ENCODE results near the gene LSAMP. TPM values are rescaled to one million over a fixed set of nuclear protein-coding genes. Genes with fewer than 3 reads are reported as not detected.

Gene LSAMP
- total RNA-seq, 2 experiments from 2014 or later = not detected

DNA sequence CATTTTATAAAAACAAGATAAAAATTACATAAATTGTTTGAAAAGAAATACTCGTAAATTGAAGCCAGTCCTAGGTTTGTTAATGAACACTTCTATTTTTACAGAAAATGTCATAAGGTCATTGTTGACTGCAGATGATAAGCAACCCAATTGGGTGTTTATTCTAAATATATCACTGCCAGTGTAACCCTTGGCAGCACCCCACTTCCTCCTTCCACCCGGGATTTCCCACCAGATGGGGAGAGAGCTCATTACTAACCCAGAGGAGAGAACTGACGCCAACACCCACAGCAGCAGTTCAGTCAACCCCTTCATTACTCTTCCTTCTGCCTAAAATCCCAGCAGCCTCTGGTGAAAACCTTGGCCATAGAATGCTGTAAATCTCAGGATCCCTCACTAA lies 514.4 kb downstream of the LSAMP start:
- no peak overlapping the region for H3K4me3 Mint-ChIP-seq
- H3K4me1 Mint-ChIP-seq (ENCODE audit: low read depth) = no peaks in the 10 kb centered on the region
- intact Hi-C loops (cut with micrococcal nuclease) = no loop called here
- H3K36me3 Mint-ChIP-seq (ENCODE audit: low read depth) = no peaks in the 10 kb centered on the region
- no peak overlapping the region for H3K27ac Mint-ChIP-seq
- H3K27me3 Mint-ChIP-seq (ENCODE audit: low read depth) = peaks cover 12% of the 10 kb centered on the region
- DNase-seq = no peak
- H3K9me3 Mint-ChIP-seq = no peaks in the 10 kb centered on the region
- CTCF ChIA-PET = no interaction called here

GRCh38 chr3:115930168-115930567 lies 515.1 kb downstream of the LSAMP start:
- intact Hi-C loops (cut with micrococcal nuclease) = no loop called here
- CTCF ChIA-PET = no interaction called here

GRCh38 chr3:115928376-115928775 lies 516.9 kb downstream of the LSAMP start:
- Mint-ChIP-seq H3K27me3 (ENCODE audit: low read depth) (peaks cover 13% of the 10 kb centered on the region), H3K36me3 (ENCODE audit: low read depth) (no peaks in the 10 kb centered on the region), H3K4me3 (no peak overlapping the region), H3K9me3 (no peaks in the 10 kb centered on the region), H3K27ac (no peak overlapping the region), H3K4me1 (ENCODE audit: low read depth) (no peaks in the 10 kb centered on the region)
- no peak for DNase-seq
- intact Hi-C loops (cut with micrococcal nuclease) = no loop called here
- CTCF ChIA-PET = no interaction called here

More at GRCh38 chr3:115930168-115930567, 515.1 kb downstream of the LSAMP start:
- no peaks in the 10 kb centered on the region for H3K9me3 Mint-ChIP-seq
- H3K27ac Mint-ChIP-seq = no peak overlapping the region
- H3K4me1 Mint-ChIP-seq (ENCODE audit: low read depth) = no peaks in the 10 kb centered on the region
- H3K36me3 Mint-ChIP-seq (ENCODE audit: low read depth) = no peaks in the 10 kb centered on the region
- H3K4me3 Mint-ChIP-seq = no peak overlapping the region
- peaks cover 14% of the 10 kb centered on the region for H3K27me3 Mint-ChIP-seq (ENCODE audit: low read depth)
- DNase-seq = no peak

DNA sequence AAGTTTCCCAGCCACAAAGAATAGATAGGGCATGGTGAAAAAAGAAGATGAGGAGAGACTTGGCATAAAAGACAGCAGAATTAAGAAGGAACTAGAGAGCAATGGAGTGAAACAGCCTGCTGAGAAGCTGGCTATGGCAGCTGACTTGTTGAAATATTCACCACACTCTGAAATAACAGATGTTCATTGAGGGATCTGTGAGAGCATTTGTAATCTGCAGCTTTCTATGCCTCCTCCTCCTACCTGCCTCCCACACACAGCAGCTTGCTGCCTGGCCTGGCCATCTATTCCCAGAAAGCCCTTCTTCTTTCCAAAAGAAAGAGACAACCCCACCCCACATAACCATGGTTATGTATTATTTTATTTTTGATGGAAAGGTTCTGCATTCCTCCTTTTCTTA lies 518.1 kb downstream of the LSAMP start:
- CTCF ChIA-PET = no interaction called here
- intact Hi-C loops (cut with micrococcal nuclease) = no loop called here
- no peaks in the 10 kb centered on the region for H3K9me3 Mint-ChIP-seq

GRCh38 chr3:115922681-115923347 lies 522.5 kb downstream of the LSAMP start:
- intact Hi-C loops (cut with micrococcal nuclease) = no loop called here
- DNase-seq = no peak
- peaks cover 2% of the 10 kb centered on the region for H3K9me3 Mint-ChIP-seq
- no peaks in the 10 kb centered on the region for H3K36me3 Mint-ChIP-seq (ENCODE audit: low read depth)
- peaks cover 3% of the 10 kb centered on the region for H3K27me3 Mint-ChIP-seq (ENCODE audit: low read depth)
- CTCF ChIA-PET = interaction anchor here (0.8 kb wide), 1 partner anchor 255 kb away, joined by 3 read pairs; no protein-coding TSS in a partner anchor
- H3K4me1 Mint-ChIP-seq (ENCODE audit: low read depth) = no peaks in the 10 kb centered on the region
- H3K4me3 Mint-ChIP-seq = no peak overlapping the region
- H3K27ac Mint-ChIP-seq = no peak overlapping the region

More for the DNA sequence above, 518.1 kb downstream of the LSAMP start:
- Mint-ChIP-seq H3K4me3 (no peak overlapping the region), H3K27me3 (ENCODE audit: low read depth) (peaks cover 13% of the 10 kb centered on the region), H3K36me3 (ENCODE audit: low read depth) (no peaks in the 10 kb centered on the region), H3K27ac (no peak overlapping the region), H3K4me1 (ENCODE audit: low read depth) (no peaks in the 10 kb centered on the region)
- DNase-seq = no peak

GRCh38 chr3:115921711-115922110 lies 523.6 kb downstream of the LSAMP start:
- no peak overlapping the region for H3K27ac Mint-ChIP-seq
- H3K27me3 Mint-ChIP-seq (ENCODE audit: low read depth) = peaks cover 3% of the 10 kb centered on the region
- no peaks in the 10 kb centered on the region for H3K4me1 Mint-ChIP-seq (ENCODE audit: low read depth)
- peaks cover 2% of the 10 kb centered on the region for H3K9me3 Mint-ChIP-seq
- CTCF ChIA-PET = no interaction called here
- no peaks in the 10 kb centered on the region for H3K36me3 Mint-ChIP-seq (ENCODE audit: low read depth)
- no peak overlapping the region for H3K4me3 Mint-ChIP-seq
- intact Hi-C loops (cut with micrococcal nuclease) = no loop called here
- DNase-seq = no peak

GRCh38 chr3:115918900-115919299 lies 526.4 kb downstream of the LSAMP start:
- Mint-ChIP-seq H3K27ac (no peak overlapping the region), H3K36me3 (ENCODE audit: low read depth) (no peaks in the 10 kb centered on the region), H3K4me1 (ENCODE audit: low read depth) (no peaks in the 10 kb centered on the region), H3K9me3 (peaks cover 2% of the 10 kb centered on the region), H3K27me3 (ENCODE audit: low read depth) (no peaks in the 10 kb centered on the region), H3K4me3 (no peak overlapping the region)
- DNase-seq = no peak
- CTCF ChIA-PET = no interaction called here
- intact Hi-C loops (cut with micrococcal nuclease) = no loop called here

DNA sequence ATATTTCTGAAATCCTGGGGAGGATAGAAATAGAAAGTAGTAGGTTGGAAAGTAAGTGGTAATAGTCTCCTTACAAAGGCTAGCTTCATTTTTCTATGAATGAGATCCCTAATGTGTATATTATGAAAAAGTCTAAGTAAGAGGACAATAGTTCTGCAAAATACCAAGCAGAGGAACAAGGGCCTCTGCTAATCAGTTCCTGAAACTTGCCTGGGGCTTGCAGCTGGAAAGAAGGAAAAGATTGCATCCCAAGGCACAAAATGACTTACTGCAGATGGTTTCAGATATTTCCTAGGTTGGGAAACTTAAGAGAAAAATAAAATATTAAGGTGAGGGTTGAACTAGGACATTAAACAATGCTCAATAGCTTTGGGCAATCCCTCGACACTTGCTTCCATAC lies 528.4 kb downstream of the LSAMP start:
- no peaks in the 10 kb centered on the region for H3K4me1 Mint-ChIP-seq (ENCODE audit: low read depth)
- H3K9me3 Mint-ChIP-seq = peaks cover 2% of the 10 kb centered on the region
- DNase-seq = no peak
- intact Hi-C loops (cut with micrococcal nuclease) = no loop called here
- peaks cover 4% of the 10 kb centered on the region for H3K27me3 Mint-ChIP-seq (ENCODE audit: low read depth)
- no peak overlapping the region for H3K4me3 Mint-ChIP-seq
- H3K27ac Mint-ChIP-seq = no peak overlapping the region
- CTCF ChIA-PET = no interaction called here
- H3K36me3 Mint-ChIP-seq (ENCODE audit: low read depth) = no peaks in the 10 kb centered on the region

GRCh38 chr3:115915061-115915460 lies 530.2 kb downstream of the LSAMP start:
- no peaks in the 10 kb centered on the region for H3K4me1 Mint-ChIP-seq (ENCODE audit: low read depth)
- intact Hi-C loops (cut with micrococcal nuclease) = no loop called here
- H3K27ac Mint-ChIP-seq = no peak overlapping the region
- H3K27me3 Mint-ChIP-seq (ENCODE audit: low read depth) = peaks cover 6% of the 10 kb centered on the region
- H3K4me3 Mint-ChIP-seq = no peak overlapping the region
- CTCF ChIA-PET = no interaction called here
- H3K36me3 Mint-ChIP-seq (ENCODE audit: low read depth) = no peaks in the 10 kb centered on the region
- H3K9me3 Mint-ChIP-seq = no peaks in the 10 kb centered on the region
- no peak for DNase-seq

DNA sequence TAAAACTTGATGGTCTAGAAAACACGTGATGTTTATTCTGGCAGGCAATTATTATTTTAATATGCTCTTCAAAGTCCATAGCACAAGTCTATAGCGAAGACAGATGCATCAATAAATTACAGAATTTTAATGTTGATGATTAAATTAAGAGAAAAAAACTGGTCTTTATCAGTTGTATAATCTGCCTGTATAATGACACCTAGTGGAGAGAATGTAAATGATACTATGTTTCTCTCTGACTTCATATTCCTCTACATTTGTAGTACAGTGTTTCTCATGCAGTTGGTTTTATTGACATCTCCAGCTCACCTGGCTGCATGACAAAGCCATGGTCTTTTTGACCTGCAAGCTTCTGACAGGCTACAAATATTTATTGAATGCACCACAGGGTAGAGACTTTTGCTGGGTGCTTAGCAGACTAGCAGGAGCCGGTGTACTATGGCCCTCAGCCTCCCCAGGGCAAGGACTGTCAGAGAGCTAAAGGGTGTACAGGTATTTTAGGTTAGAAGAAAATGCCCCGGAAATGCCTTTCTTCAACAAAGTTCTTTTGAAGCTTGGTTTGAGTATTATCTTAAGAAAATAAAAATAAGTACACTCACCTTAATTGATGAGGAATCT lies 532.1 kb downstream of the LSAMP start:
- CTCF ChIA-PET = no interaction called here
- Mint-ChIP-seq H3K36me3 (ENCODE audit: low read depth) (no peaks in the 10 kb centered on the region), H3K27ac (no peak overlapping the region), H3K4me1 (ENCODE audit: low read depth) (no peaks in the 10 kb centered on the region), H3K9me3 (no peaks in the 10 kb centered on the region), H3K27me3 (ENCODE audit: low read depth) (peaks cover 6% of the 10 kb centered on the region), H3K4me3 (no peak overlapping the region)
- intact Hi-C loops (cut with micrococcal nuclease) = no loop called here
- DNase-seq = no peak

DNA sequence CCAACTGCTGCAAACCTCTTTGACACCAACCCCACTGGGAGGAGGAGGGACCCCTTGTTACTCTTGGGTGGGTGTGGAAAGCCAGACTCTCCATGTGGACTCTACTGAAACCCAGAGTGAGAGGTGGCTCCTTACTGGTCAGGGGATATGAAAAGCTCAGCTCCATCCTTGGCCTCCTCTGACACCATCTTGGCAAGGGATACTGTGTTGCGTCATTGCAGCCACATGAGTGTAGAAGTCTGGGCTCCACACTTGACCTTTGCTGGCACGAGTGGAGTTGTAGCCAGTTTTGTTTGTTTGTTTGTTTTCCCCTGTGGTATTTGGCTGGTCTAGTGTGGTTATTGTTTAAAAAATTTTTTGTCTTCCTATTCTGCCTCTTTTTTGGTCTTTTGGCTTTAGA lies 532.9 kb downstream of the LSAMP start:
- Mint-ChIP-seq H3K27me3 (ENCODE audit: low read depth) (peaks cover 6% of the 10 kb centered on the region), H3K27ac (no peak overlapping the region), H3K4me3 (no peak overlapping the region), H3K36me3 (ENCODE audit: low read depth) (no peaks in the 10 kb centered on the region), H3K4me1 (ENCODE audit: low read depth) (no peaks in the 10 kb centered on the region), H3K9me3 (no peaks in the 10 kb centered on the region)
- CTCF ChIA-PET = no interaction called here
- DNase-seq = no peak
- intact Hi-C loops (cut with micrococcal nuclease) = no loop called here

DNA sequence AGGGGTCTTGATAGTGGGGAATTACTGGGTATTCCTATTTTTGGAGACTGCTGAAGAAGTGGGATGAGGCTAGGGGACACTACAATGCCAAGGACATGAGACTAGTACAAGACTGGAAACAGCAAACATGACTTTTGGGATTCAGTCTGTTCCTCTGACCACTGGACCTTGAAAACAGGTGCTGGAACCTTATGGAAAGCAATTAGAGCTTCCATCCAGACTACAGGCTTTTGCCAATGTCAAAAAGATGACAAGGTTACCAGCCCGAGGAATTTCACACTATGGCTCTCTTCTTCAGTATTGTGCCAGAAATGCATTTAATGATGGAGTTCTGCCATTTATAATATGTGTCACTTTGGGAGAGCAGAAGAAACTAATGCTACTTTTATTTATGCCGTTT lies 539.4 kb downstream of the LSAMP start:
- H3K27me3 Mint-ChIP-seq (ENCODE audit: low read depth) = peaks cover 2% of the 10 kb centered on the region
- no peak overlapping the region for H3K4me3 Mint-ChIP-seq
- no peak overlapping the region for H3K27ac Mint-ChIP-seq
- intact Hi-C loops (cut with micrococcal nuclease) = no loop called here
- DNase-seq = no peak
- CTCF ChIA-PET = no interaction called here
- no peaks in the 10 kb centered on the region for H3K4me1 Mint-ChIP-seq (ENCODE audit: low read depth)
- H3K9me3 Mint-ChIP-seq = no peaks in the 10 kb centered on the region
- H3K36me3 Mint-ChIP-seq (ENCODE audit: low read depth) = no peaks in the 10 kb centered on the region

DNA sequence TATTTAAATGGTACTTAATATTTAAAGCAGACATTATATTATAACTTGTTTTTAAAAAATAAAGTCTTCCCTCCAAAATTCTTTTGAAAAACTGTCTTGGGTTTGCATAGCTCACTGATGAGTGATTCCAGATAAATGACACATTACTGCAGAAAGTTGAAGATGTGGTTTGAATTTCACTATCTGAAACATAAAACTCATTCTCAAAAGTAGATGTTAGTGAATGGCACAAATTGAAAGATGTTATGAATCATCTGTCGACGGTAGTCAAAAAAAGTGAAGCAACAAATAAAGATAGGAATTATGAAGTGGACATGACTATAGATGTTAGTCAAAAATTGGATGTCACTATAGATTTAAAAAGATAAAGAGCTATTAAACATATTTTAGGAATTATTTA lies 541.4 kb downstream of the LSAMP start:
- CTCF ChIA-PET = no interaction called here

More for the DNA sequence above, 541.4 kb downstream of the LSAMP start:
- Mint-ChIP-seq H3K27ac (no peak overlapping the region), H3K4me1 (ENCODE audit: low read depth) (no peaks in the 10 kb centered on the region), H3K36me3 (ENCODE audit: low read depth) (no peaks in the 10 kb centered on the region), H3K4me3 (no peak overlapping the region), H3K27me3 (ENCODE audit: low read depth) (peaks cover 6% of the 10 kb centered on the region), H3K9me3 (no peaks in the 10 kb centered on the region)
- intact Hi-C loops (cut with micrococcal nuclease) = no loop called here
- no peak for DNase-seq

Data from activated naive CD4-positive, alpha-beta T cell treated with anti-CD3 and anti-CD28 coated beads for 36 hours (primary cell).